Measurements from ENCODE around the gene DDX17.

DNA sequence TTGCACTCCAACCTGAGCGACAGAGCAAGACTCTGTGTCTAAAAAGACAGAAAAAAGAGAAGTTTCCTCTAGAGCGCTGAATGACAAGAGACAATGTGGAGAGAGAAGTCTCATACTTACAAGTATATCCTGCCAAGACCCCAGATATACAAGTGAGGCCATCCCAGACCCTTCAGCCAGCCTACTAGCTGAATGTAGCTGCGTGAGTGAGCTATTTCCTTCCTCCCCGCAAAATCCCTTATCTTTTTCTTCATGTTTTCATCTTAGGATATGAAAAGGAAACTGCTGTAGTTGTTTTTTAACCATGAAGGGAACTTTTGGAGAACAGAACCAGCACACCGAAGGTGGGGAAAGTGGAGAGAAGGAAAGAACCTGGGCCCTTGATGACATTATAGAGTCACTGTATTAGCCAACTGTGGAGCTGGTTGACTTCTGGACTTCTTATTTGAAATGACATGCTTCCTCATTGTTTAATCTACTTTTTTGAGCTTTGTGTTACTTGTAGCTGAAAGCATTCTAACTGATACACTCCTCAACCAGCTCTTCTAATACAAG, 4.4 kb upstream of the DDX17 start:
- TF ChIP-seq, protein P1, sequence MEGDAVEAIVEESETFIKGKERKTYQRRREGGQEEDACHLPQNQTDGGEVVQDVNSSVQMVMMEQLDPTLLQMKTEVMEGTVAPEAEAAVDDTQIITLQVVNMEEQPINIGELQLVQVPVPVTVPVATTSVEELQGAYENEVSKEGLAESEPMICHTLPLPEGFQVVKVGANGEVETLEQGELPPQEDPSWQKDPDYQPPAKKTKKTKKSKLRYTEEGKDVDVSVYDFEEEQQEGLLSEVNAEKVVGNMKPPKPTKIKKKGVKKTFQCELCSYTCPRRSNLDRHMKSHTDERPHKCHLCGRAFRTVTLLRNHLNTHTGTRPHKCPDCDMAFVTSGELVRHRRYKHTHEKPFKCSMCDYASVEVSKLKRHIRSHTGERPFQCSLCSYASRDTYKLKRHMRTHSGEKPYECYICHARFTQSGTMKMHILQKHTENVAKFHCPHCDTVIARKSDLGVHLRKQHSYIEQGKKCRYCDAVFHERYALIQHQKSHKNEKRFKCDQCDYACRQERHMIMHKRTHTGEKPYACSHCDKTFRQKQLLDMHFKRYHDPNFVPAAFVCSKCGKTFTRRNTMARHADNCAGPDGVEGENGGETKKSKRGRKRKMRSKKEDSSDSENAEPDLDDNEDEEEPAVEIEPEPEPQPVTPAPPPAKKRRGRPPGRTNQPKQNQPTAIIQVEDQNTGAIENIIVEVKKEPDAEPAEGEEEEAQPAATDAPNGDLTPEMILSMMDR (conservative IDR thresholded peaks at IDR 0.05): no peak
- TF ChIP-seq ZFX (IDR thresholded peaks at IDR 0.05): no peak
